HG03097 (cell line): ENCODE data around the gene TNS3.
"Not testable (repeated sequence)": the region's sequence is repeated elsewhere in the genome, so short reads cannot be mapped to it uniquely, and the experiment has no call there.

Experiments
- ATAC-seq: cut with Tn5 transposase; IDR thresholded peaks from one replicate; pipeline ENCODE4 v1.9.1; 2021; ENCODE audit not compliant: unreplicated experiment, low FRiP score

The TNS3 gene

GRCh38 chr7:47456210-47456955 is 125.5 kb downstream of the TNS3 start:
- ATAC-seq: no peak

- ATAC-seq: no peak
Measured at GRCh38 chr7:47455872-47456185, 126.1 kb downstream of the TNS3 start.

- no peak for ATAC-seq
Measured at GRCh38 chr7:47454974-47455871, 126.7 kb downstream of the TNS3 start.

GRCh38 chr7:47454069-47454973 is 127.6 kb downstream of the TNS3 start:
- no peak for ATAC-seq

- no peak for ATAC-seq
Measured at GRCh38 chr7:47453093-47454061, 128.5 kb downstream of the TNS3 start.

GRCh38 chr7:47452715-47453092 is 129.2 kb downstream of the TNS3 start:
- no peak for ATAC-seq

- no peak for ATAC-seq
Measured at GRCh38 chr7:47452295-47452694, 129.6 kb downstream of the TNS3 start.

- no peak for ATAC-seq
Measured at GRCh38 chr7:47451851-47452205, 130.1 kb downstream of the TNS3 start.

GRCh38 chr7:47449810-47450590 is 131.9 kb downstream of the TNS3 start:
- no peak for ATAC-seq

- no peak for ATAC-seq
Measured at GRCh38 chr7:47448971-47449370, 132.9 kb downstream of the TNS3 start.

GRCh38 chr7:47447621-47448349 is 134.1 kb downstream of the TNS3 start:
- no peak for ATAC-seq

- ATAC-seq: no peak
Measured at GRCh38 chr7:47446871-47447466, 134.9 kb downstream of the TNS3 start.

GRCh38 chr7:47444376-47445098 is 137.4 kb downstream of the TNS3 start:
- no peak for ATAC-seq

GRCh38 chr7:47443049-47443448 is 138.9 kb downstream of the TNS3 start:
- ATAC-seq: no peak

- no peak for ATAC-seq
Measured at GRCh38 chr7:47442605-47442865, 139.4 kb downstream of the TNS3 start.

GRCh38 chr7:47441796-47442604 is 139.9 kb downstream of the TNS3 start:
- no peak for ATAC-seq

GRCh38 chr7:47441048-47441447 is 140.9 kb downstream of the TNS3 start:
- ATAC-seq: not testable (repeated sequence)
